Naive B cell (primary cell): ENCODE measurements around the gene PRDX6. TPM values are rescaled to one million over a fixed set of nuclear protein-coding genes. Genes with fewer than 3 reads are reported as not detected.
"Not testable (repeated sequence)": the region's sequence is repeated elsewhere in the genome, so short reads cannot be mapped to it uniquely, and the experiment has no call there.

Experiments used
- ATAC-seq, 2 donors: fragments of 150-1000 bp; cut with Tn5 transposase; 2 replicates each; pipeline ENCODE4 v1.10.0; 2021; ENCODE audit warnings: low read depth in 2 of 2, mild to moderate bottlenecking in 2 of 2, moderate library complexity in 2 of 2
- DNase-seq: peaks from one replicate; pipeline ENCODE4 v3.0.0; 2022
- H3K27ac Mint-ChIP-seq, 6 donors: one replicate each; pipeline ENCODE4 v1.8.0; 2020 to 2022; ENCODE audit warnings: mild to moderate bottlenecking in 6 of 6, mixed read lengths in 6 of 6, moderate library complexity in 5 of 6, inconsistent platforms in 2 of 6
- H3K27me3 Mint-ChIP-seq, 3 donors: one replicate each; pipeline ENCODE4 v1.8.0; 2021 to 2022; ENCODE audit warnings: mixed read lengths in 3 of 3, mild to moderate bottlenecking in 1 of 3
- H3K36me3 Mint-ChIP-seq, 2 donors: one replicate each; pipeline ENCODE4 v1.8.0; 2020 to 2022; ENCODE audit warnings: mixed read lengths in 2 of 2, inconsistent platforms in 1 of 2, mild to moderate bottlenecking in 1 of 2
- H3K4me1 Mint-ChIP-seq, 3 donors: one replicate each; pipeline ENCODE4 v1.8.0; 2020 to 2022; ENCODE audit warnings: mixed read lengths in 3 of 3, inconsistent platforms in 1 of 3, mild to moderate bottlenecking in 1 of 3, moderate library complexity in 1 of 3
- H3K4me3 Mint-ChIP-seq, 8 donors: one replicate each; pipeline ENCODE4 v1.8.0; 2020 to 2022; ENCODE audit warnings: mild to moderate bottlenecking in 8 of 8, mixed read lengths in 8 of 8, moderate library complexity in 8 of 8, inconsistent platforms in 2 of 8
- H3K9me3 Mint-ChIP-seq, 7 donors: one replicate each; pipeline ENCODE4 v1.8.0; 2020 to 2022; ENCODE audit warnings: mixed read lengths in 7 of 7, mild to moderate bottlenecking in 5 of 7, inconsistent platforms in 2 of 7, moderate library complexity in 1 of 7
- polyA plus RNA-seq, 6 donors: library from polyadenylated mRNA; unstranded; fragments of 300-500 nt; fragmentation: Illumina TruSeq; gene quantifications; one replicate each; pipeline ENCODE4 v1.2.3, GENCODE V29; 2021; ENCODE audit warnings: low read depth in 6 of 6

Gene PRDX6
- polyA plus RNA-seq, 6 donors from 2014 or later = 93.7 to 143 (median 118) TPM

GRCh38 chr1:173508541-173508940 is 31.4 kb downstream of the PRDX6 start:
- no peak overlapping the region for H3K4me3 Mint-ChIP-seq
- H3K27me3 Mint-ChIP-seq = peaks cover 0 to 8% (median 0%) of the 10 kb centered on the region in 3 donors
- ATAC-seq (no peak), DNase-seq (no peak)
- no peaks in the 10 kb centered on the region for H3K4me1 Mint-ChIP-seq
- no peak overlapping the region for H3K27ac Mint-ChIP-seq
- peaks cover 0 to 3% (median 2%) of the 10 kb centered on the region in 7 donors for H3K9me3 Mint-ChIP-seq
- peaks cover 0 to 3% of the 10 kb centered on the region in 2 donors for H3K36me3 Mint-ChIP-seq

- Mint-ChIP-seq H3K27ac (no peak overlapping the region), H3K36me3 (peaks cover 0 to 14% of the 10 kb centered on the region in 2 donors), H3K9me3 (peaks cover 4 to 12% (median 8%) of the 10 kb centered on the region in 7 donors), H3K27me3 (peaks cover 0 to 15% (median 10%) of the 10 kb centered on the region in 3 donors), H3K4me1 (no peaks in the 10 kb centered on the region), H3K4me3 (no peak overlapping the region)
- ATAC-seq (no peak), DNase-seq (no peak)
These were observed 32.7 kb downstream of the PRDX6 start for GRCh38 chr1:173509797-173510196.

- not testable (repeated sequence) for H3K4me1 Mint-ChIP-seq, ATAC-seq, H3K27ac Mint-ChIP-seq, H3K4me3 Mint-ChIP-seq, DNase-seq
- Mint-ChIP-seq H3K9me3 (peaks cover 4 to 13% (median 8%) of the 10 kb centered on the region in 7 donors), H3K27me3 (peaks cover 0 to 16% (median 10%) of the 10 kb centered on the region in 3 donors), H3K36me3 (peaks cover 0 to 14% of the 10 kb centered on the region in 2 donors)
These were observed 37.4 kb downstream of the PRDX6 start for GRCh38 chr1:173514503-173514902.

- ATAC-seq (no peak), DNase-seq (no peak)
- Mint-ChIP-seq H3K27ac (no peak overlapping the region), H3K4me1 (no peaks in the 10 kb centered on the region), H3K9me3 (peaks cover 0 to 1% (median 0%) of the 10 kb centered on the region in 7 donors), H3K36me3 (no peaks in the 10 kb centered on the region), H3K27me3 (peaks cover 0 to 5% (median 0%) of the 10 kb centered on the region in 3 donors), H3K4me3 (no peak overlapping the region)
These were observed 43.7 kb downstream of the PRDX6 start for GRCh38 chr1:173520799-173521198.

GRCh38 chr1:173523329-173523728 is 46.2 kb downstream of the PRDX6 start:
- DNase-seq = no peak

GRCh38 chr1:173525926-173526325 is 48.8 kb downstream of the PRDX6 start:
- DNase-seq (no peak), ATAC-seq (no peak)
- Mint-ChIP-seq H3K4me3 (no peak overlapping the region), H3K27ac (no peak overlapping the region), H3K9me3 (no peaks in the 10 kb centered on the region), H3K27me3 (peaks cover 0 to 5% (median 0%) of the 10 kb centered on the region in 3 donors), H3K36me3 (no peaks in the 10 kb centered on the region), H3K4me1 (no peaks in the 10 kb centered on the region)

More at GRCh38 chr1:173523329-173523728, 46.2 kb downstream of the PRDX6 start:
- H3K36me3 Mint-ChIP-seq = no peaks in the 10 kb centered on the region
- no peaks in the 10 kb centered on the region for H3K9me3 Mint-ChIP-seq
- no peaks in the 10 kb centered on the region for H3K4me1 Mint-ChIP-seq
- peaks cover 0 to 5% (median 0%) of the 10 kb centered on the region in 3 donors for H3K27me3 Mint-ChIP-seq
- ATAC-seq = no peak
- no peak overlapping the region for H3K4me3 Mint-ChIP-seq
- H3K27ac Mint-ChIP-seq = no peak overlapping the region

GRCh38 chr1:173527151-173527826 is 50.2 kb downstream of the PRDX6 start:
- ATAC-seq = no peak
- Mint-ChIP-seq H3K27ac (no peak overlapping the region), H3K4me1 (peaks cover 0 to 3% (median 0%) of the 10 kb centered on the region in 3 donors), H3K9me3 (no peaks in the 10 kb centered on the region), H3K27me3 (peaks cover 0 to 5% (median 0%) of the 10 kb centered on the region in 3 donors), H3K4me3 (no peak overlapping the region), H3K36me3 (no peaks in the 10 kb centered on the region)
- DNase-seq = no peak

- no peak overlapping the region for H3K4me3 Mint-ChIP-seq
- DNase-seq = no peak
- no peaks in the 10 kb centered on the region for H3K9me3 Mint-ChIP-seq
- H3K27ac Mint-ChIP-seq = no peak overlapping the region
- H3K36me3 Mint-ChIP-seq = no peaks in the 10 kb centered on the region
- H3K27me3 Mint-ChIP-seq = no peaks in the 10 kb centered on the region
- H3K4me1 Mint-ChIP-seq = peaks cover 0 to 4% (median 0%) of the 10 kb centered on the region in 3 donors
- ATAC-seq = no peak
These were observed 52.0 kb downstream of the PRDX6 start for GRCh38 chr1:173529106-173529505.

GRCh38 chr1:173530795-173531693 is 53.9 kb downstream of the PRDX6 start:
- no peaks in the 10 kb centered on the region for H3K27me3 Mint-ChIP-seq
- peaks cover 0 to 4% (median 0%) of the 10 kb centered on the region in 3 donors for H3K4me1 Mint-ChIP-seq
- no peak for ATAC-seq
- no peaks in the 10 kb centered on the region for H3K36me3 Mint-ChIP-seq
- no peaks in the 10 kb centered on the region for H3K9me3 Mint-ChIP-seq
- no peak for DNase-seq
- no peak overlapping the region for H3K4me3 Mint-ChIP-seq
- no peak overlapping the region for H3K27ac Mint-ChIP-seq

- H3K36me3 Mint-ChIP-seq = no peaks in the 10 kb centered on the region
- H3K4me1 Mint-ChIP-seq = peaks cover 0 to 4% (median 0%) of the 10 kb centered on the region in 3 donors
- H3K9me3 Mint-ChIP-seq = no peaks in the 10 kb centered on the region
- no peak overlapping the region for H3K4me3 Mint-ChIP-seq
- H3K27ac Mint-ChIP-seq = no peak overlapping the region
- no peaks in the 10 kb centered on the region for H3K27me3 Mint-ChIP-seq
- no peak for ATAC-seq
- DNase-seq = no peak
These were observed 55.1 kb downstream of the PRDX6 start for GRCh38 chr1:173532237-173532636.

- H3K36me3 Mint-ChIP-seq = no peaks in the 10 kb centered on the region
- H3K4me3 Mint-ChIP-seq = no peak overlapping the region
- no peak overlapping the region for H3K27ac Mint-ChIP-seq
- DNase-seq (no peak), ATAC-seq (no peak)
- no peaks in the 10 kb centered on the region for H3K9me3 Mint-ChIP-seq
- peaks cover 0 to 13% (median 8%) of the 10 kb centered on the region in 3 donors for H3K27me3 Mint-ChIP-seq
- H3K4me1 Mint-ChIP-seq = peaks cover 0 to 4% (median 0%) of the 10 kb centered on the region in 3 donors
These were observed 59.1 kb downstream of the PRDX6 start for GRCh38 chr1:173536223-173536622.
